OCI-M2 (cell line): ENCODE data around the gene ULBP2.
"Not testable (repeated sequence)": the region's sequence is repeated elsewhere in the genome, so short reads cannot be mapped to it uniquely, and the experiment has no call there.

Source experiments
- DNase-seq: peaks from one replicate; lab custom pipeline; 2025; ENCODE audit not compliant: unreplicated experiment; lab: John Stamatoyannopoulos, UW

ULBP2 gene

DNA sequence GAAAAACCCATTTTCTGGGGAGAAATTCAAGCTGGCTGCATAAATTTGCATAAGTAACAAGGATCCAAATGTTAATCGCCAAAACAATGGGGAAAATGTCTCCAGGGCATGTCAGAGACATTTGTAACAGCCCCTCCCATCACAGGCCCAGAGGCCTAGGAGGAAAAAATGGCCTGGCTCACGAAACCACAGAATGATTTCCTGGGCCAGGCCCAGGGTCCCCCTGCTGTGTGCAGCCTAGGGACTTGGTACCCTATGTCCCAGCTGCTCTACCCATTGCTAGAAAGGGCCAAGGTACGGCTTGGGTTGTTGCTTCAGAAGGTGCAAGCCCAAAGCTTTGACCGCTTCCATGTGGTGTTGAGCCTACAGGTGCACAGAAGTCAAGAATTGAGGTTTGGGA lies 33.3 kb upstream of the ULBP2 start:
- not testable (repeated sequence) for DNase-seq

DNA sequence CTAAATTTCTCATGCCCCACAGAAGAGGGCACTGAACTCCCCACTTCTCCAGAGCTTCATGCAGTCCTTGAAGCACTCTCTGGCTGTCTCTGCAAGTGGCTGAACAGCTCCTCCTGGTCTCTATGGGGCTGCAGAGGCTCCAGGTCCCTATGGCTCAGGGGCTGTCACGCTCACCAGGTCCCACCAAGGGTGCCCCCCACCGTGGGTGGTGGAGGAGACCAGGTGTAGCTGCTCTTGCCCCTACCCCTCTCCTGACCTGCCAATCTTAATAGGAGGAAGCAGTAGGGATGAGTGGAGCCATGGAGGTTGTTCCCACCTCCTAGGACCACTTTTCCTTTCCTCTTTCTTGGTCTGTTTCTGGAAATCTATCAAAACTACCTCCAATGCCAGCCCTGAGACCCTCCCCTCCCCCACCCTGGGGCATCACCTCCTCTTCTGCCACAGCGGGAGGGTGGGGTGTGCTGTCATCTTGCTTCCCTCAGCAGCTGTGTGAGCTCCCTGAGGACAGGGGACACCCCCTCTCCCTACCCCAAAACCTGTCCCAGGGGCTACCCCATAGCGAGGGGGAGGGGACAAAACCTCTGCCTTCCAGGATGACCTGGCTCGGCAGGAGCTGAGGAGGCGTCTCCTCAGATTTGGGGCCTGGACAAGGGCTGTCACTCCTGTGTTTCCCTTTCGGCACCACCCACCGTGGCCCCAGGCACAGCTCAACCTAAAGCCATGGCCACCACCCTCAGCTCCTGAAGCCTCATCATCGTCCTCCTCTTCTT lies 31.9 kb upstream of the ULBP2 start:
- no peak for DNase-seq

DNA sequence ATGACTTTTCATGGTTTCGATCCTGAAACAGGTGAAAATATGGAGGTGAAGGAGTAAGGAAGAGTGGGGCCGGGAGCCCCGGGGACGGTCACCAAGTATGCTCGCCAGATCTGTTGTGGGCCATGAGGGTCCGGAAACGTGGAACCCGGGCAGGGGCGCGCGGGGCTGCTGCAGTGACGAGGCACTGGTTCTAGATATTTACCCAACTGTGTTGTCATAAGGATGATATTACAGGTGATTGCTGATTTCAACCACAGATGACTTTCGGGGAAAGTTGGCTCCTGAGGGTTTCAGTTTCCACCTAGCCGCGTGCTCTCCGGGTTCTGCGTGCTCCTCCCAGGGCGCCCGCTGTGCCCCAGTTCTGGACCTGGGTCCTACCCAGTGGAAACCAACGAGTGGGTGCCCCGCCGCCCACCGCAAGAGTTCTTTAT lies 31.1 kb upstream of the ULBP2 start:
- DNase-seq: no peak

DNA sequence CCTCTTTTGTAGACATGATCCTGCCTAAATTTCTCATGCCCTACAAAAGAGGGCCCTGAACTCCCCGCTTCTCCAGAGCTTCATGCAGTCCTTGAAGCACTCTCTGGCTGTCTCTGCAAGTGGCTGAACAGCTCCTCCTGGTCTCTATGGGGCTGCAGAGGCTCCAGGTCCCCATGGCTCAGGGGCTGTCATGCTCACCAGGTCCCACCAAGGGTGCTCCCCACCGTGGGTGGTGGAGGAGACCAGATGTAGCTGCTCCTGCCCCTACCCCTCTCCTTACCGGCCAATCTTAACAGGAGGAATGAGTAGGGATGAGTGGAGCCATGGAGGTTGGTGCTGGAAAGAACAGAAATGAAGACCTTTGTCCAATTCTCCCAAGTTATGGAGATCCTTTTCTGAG lies 29.1 kb upstream of the ULBP2 start:
- not testable (repeated sequence) for DNase-seq

DNA sequence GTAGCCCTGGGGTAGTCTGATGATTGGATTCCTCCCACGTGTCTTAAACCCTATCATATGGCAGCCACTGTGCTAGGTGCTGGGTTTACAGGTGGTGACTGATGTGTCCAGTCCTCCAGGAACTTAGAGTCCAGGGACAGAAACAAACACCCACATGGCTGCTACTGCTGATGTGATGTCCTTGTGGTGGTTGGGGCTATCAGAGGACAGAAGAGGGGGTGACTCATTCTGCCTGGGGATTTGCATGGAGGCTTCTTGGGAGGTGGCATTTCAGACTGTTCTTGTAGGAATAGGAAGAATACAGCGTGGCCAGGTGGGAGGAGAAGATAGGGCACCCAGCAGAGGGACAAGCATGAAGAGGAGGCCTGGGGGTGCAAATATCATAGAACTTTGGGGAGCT lies 28.7 kb upstream of the ULBP2 start:
- DNase-seq: no peak

DNA sequence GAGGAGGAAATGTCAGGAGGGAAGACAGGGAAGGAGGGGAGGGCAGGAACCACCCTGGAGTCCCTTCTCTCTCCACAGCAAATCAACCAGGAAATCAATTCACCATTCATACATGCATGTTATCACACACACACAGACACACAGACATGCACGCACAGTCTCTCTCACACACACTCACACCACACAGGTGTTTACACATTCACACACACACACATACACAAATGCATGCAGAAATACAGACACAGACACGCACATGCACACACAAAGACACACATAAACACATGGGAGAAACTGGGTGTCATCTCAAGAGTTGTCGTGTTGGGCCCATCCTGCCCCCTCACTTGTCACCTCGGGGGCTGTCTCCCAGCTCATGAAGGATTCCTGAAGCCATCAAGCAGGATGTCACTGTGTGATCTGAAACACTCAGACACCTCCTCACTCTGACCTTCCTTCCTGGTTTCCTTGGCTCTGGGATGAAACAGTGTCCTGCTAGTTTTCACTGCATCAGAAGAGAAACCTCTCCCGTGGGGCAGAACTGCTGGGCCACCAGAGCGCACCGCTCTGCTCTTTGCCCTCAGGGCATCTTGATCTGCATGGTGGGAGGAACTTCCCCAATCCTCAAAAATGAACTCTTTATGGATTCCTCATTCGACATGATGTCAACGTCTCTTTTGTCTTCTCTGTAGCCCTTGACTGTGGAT lies 28.1 kb upstream of the ULBP2 start:
- no peak for DNase-seq

DNA sequence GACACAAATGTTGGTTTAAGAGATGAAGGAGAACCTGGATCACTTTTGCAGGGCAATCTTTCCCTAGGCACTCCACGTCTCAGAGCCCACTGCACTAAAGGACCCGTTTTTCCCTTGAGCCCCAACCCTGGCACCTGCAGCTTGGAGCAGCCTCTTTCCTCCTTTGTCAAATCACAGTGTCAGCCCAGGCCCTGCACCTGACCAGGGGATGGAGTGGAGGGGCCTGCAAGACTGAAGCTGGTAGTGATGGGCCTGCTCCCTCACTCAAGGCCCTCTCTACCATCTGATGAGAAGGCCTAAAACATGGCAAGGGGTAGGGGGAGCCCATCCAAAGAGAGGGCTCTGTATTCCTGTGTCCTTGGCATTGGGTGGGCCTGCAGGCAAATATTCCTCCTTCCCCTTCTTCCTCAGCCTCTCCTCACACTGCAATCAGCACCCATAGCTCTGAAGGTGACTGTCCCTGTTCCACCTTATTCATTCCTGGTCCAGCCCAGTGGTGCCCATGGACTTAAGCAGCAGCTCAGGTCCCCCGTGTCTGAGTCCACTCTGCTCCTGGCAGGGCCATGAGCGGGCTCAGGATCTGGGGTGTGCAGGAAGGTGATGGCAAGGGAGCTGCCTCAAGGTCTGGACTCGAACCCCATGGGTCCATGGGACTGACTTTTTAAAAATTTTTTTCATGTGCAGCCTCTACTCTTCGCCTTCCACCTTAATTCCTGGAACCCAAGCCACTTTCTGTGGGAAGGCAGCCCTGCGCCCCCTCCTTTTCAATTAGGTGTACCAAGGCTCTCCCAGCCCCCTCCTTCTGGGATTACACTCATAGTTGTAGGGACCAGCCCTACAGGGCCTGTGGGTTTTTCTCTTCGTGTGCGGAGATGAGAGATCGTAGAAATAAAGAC lies 25.6 kb upstream of the ULBP2 start:
- no peak for DNase-seq

DNA sequence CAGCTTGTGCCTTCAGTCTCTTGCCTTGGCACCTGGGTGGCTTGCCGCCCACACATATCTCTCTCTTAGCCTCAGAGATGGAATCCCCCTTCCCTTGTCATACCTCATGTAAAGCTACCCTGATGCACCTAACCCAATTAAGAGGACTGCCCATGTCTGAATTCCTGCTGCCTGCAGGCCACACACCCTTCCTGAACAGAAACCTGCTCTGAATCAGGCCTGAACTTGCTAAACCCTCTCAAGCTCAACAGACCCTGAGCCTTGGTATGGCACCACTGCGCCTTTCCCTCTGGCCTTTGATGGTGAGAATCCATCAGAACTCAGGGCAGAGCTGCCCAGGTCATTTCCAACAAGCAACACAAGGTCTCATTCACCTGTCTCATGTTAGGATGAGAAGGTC lies 24.1 kb upstream of the ULBP2 start:
- no peak for DNase-seq

DNA sequence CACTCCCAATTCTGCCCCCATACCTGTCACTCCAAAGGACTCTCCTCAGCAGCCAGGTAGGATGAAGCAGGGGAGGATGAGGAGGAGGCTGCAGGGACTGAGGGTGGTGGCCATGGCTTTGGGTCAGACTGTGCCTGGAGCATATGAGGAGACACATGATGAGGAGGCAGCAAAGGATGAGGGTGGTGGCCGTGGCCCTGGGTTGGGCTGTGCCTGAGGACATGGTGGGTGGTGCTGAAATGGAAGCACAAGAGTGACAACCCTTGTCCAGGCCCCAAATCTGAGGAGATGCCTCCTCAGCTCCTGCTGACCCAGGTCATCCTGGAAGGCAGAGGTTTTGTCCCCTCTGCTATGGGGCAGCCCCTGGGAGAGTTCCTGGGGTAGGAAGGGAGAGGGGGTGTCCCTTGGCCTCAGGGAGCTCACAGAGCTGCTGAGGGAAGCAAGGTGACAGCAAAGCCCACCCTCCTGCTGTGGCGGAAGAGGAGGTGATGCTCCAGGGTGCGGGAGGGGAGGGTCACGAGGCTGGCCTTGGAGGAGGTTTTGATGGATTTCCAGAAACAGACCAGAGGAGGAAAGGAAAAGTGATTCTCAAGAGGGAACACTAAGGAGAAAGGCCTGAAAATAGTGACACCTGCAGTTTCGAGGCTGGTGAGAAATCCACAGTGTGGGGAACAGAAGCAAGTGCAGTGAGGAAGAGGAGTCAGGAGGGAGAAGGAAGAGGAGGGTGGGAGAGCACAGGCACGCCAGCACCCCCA lies 23.5 kb upstream of the ULBP2 start:
- no peak for DNase-seq

DNA sequence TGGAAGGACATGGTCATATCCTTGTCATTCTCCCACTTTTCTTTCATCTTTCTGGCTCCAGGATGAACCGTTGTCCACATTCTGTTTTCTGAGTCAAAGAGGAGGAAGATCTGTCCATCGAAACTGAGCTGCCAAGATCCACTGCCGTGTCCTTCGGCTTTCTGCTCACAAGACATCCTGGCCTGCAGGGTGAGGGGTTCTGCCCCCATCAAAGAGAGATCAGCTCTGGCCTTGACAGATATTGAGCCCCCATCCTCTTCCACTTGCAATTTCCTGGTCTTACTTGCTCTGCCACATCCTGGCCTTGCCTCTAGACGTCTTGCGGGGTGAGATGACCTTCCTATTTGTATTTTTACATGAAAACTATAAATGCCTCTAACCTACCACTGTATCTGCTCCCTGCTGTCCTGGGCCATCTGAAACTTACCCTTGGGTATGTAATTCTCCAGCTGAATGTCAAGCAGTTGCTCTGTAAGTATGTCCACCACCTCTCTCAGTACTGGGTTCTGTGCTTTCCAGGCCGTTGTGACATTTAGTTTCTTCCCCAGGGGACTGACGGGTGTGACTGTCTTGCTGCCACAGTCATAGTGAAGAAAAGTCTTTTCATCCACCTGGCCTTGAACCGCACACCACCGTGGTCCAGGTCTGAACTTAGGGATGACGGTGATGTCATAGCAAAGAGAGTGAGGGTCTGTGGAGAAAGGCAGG lies 22.5 kb upstream of the ULBP2 start:
- not testable (repeated sequence) for DNase-seq

DNA sequence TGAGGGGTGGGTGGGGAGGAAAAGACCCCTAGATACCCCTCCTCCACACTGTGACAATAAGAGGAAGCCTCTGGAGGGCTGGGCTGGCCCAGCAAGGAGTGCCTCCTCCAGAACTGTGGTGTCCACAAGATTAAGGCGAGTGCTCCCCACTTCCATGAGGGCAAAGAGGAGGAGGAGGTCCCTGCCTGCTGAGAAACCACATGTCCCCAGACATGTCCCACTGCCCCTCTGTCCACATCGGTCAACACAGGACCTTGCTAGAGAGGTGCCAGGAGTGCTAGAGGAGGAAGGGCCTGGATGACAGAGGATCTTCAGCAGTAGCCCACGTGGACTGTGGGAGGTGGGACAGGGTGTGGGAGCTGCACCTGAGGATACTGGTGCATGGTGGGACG lies 22.0 kb upstream of the ULBP2 start:
- no peak for DNase-seq

DNA sequence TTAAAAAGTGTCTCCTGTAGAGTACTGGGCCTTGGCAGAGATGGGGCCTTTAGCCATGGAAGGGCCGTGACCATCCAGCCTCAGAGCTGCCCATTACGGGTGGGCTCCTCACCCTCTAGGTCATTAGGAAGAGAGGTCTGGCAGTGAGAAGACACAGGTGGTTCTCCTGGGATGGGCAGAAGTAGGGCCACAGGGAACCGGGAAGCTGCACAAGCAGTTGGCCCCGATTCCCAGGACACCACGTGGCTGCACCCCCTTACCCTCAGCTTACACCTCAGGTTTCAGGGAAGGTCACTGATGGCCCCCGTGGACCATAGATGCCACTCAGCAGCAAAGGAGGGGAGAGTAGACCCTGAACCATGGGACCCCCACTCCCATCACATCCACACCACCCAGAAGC lies 20.5 kb upstream of the ULBP2 start:
- no peak for DNase-seq

DNA sequence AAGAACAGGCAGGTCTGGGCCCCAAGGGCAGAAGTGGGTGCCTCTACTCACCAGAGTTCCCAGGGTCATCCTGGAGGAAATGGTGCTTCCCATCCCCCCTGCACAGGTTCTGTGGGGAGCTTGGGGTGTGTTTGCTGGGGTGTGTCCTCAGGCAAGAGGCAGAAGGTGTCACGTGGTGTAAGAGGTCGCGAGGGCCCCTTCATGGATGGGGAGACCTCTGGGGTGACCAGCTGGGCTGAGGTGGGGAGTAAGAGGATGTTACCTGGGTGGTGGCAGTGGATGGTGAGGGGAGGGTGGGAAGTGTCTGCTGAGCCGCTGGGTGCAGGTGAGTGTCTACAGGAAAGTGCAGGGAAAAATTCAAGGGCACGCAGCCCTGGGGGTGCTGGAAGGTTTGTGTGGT lies 19.7 kb upstream of the ULBP2 start:
- not testable (repeated sequence) for DNase-seq

DNA sequence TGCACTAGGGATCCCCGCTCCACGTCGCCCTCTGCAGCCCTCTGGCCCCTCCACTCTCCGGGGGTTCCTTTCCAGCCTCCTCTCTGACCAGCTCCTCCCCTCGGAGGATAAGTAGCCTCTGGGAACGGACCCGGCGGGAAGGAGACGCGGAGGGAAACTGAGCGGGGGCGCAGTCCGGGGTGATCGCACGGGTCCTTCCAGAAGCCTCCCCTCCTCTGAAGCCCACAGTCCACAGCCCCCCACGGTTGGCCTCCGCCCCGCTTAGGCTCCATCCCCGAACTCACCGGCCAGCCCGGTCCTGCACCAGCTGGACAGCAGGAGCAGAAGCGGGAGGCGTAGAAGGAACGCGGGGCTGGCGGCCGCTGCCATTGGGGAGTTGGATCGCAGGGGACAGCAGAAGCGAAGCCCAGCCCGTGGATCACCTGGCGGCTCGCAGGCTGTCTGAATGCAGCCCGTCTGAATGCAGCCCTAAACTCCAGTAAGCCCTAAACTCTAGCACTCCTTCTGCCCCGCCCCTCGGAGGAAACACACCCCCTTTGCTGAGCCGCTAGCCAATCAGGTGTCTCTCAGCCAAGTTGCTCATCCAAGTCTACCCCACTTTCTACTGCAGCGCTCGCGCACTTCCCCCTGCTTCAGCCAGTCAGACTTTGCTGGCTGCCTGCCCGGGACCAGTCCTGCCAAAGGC lies 19.0 kb upstream of the ULBP2 start, which contains the start of gene RAET1G:
Gene RAET1G (minus strand): TSS at position 480 of the 685 bp plus-strand sequence. CDS start 111 bp downstream, at position 369.
- no peak for DNase-seq

DNA sequence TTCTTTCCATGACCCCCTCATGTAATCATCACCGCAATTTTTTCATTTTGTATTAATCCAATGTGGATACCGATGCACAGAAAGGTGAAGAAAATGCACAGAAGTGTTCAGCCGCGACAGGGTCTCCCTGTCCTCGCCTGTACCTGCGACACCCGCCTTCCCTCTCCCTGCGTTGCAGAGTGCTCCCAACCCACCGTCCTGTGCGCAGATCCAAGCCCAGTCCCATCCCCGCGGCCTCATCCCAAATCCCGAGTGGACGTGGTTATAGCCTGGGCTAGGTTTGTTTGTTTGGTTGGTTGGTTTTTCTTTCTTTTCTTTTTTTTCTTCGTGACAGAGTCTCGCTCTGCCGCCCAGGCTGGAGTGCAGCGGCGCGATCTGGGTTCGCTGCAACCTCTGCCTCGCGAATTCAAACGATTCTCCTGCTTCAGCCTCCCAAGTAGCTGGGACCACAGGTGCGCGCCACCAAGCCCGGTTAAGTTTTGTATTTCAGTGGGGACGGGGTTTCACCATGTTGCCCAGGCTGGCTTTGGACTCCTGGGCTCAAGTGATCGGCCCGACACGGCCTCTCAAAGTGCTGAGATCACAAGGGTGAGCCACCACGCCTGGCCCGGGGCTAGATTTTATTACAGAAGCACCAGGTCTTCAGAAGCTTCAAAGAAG lies 18.4 kb upstream of the ULBP2 start:
- DNase-seq: no peak

DNA sequence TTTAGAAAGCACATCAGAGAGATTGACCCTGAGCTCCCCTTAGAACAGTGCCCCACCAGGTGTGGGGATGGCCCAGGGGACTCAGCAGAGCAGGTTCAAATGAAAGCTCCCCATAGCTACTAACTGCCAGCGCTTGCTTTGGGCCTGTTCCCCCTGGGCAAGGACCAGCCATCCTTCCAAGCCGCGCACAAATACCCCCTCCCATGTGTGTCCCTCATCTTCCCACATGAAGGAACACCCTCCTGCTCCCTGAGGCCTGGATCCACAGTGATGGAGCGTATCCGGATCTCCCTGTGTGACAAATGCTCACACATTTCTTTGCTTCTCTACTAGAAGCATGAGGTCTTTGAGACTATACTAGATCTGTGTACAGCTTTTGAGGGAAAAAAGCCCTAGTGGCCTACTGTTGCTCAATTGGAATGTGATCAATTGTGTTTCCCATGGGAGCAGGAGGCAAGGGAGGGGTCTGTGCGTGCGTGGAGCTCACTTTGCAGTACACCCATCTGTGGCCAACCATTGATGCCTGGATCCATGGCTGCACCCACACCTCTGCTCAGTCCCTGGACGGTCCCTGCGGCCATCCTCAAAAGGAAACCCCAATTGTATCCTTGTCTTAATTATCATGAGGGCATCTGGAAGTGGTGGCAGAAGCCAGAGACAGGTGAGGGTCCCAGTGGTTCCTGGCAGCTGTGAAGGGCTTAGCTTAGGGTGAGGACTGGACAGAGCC lies 17.4 kb upstream of the ULBP2 start:
- no peak for DNase-seq

DNA sequence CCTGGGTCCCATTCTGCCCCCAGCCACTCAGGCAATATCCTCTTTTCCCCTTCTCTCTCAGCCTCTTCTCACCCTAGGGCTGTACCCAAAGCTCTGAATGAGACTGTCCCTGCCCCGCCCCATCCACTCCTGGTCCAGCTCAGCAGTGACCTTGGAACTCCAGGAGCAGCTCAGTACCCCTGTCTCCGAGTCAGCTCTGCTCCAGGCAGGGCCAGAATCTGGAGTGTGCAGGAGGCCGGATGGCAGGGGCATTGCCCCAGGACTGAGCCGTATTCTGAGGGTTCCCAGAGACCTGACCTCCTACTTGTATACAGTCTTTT lies 16.9 kb upstream of the ULBP2 start:
- no peak for DNase-seq

DNA sequence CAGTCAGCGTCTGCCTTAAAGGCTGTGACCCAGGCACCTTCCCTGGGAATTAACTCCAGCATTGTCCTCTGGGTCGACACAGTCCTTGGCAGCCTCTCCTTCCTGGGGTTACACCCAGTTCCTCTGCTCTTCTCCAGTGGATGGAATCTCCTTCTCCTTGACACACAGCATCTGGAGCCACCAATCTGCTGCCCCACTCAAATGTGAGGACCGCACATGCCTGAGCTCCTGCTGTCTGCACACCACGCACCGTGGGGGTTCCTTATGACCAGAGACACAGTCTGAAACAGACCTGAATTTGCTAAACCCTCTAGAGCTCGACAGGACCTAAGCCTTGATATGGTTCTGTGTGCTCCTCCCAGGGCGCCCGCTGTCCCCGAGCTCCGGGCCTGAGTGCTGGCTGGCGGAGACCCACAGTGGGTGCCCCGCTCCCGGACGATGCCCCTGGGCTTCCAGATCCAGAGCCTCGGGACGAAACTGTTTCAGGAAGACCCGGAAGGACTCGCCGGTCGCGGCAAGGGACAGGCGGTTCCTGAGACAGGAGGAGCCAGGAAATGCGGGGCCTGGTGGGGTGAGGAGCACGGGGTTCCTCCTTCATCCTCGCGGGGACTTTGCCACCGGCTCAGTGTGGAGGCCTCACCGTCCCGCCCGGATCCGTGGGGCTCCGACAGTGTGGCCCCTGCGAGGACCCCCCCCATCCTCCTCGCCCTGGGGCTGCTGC lies 16.4 kb upstream of the ULBP2 start:
- no peak for DNase-seq
